ENCODE data around the gene KCNJ16. TPM values are rescaled to one million over a fixed set of nuclear protein-coding genes. Genes with fewer than 3 reads are reported as not detected.

KCNJ16 gene
- total and polyA plus RNA-seq, 2 experiments from 2014 or later = not detected

GRCh38 chr17:70104791-70105523, 29.9 kb downstream of the KCNJ16 start:
- no peak for TF ChIP-seq CTCF (IDR thresholded peaks at IDR 0.05; ENCODE audit: low read depth, low read length)
- Histone ChIP-seq H3K27ac (no peak overlapping the region), H3K36me3 (no peaks in the 10 kb centered on the region), H3K9me3 (ENCODE audit: low read depth) (no peaks in the 10 kb centered on the region), H3K4me1 (ENCODE audit: low read depth) (no peaks in the 10 kb centered on the region), H3K4me3 (no peak overlapping the region), H3K27me3 (no peaks in the 10 kb centered on the region)
- no peak for DNase-seq (ENCODE audit: low read depth in 1 of 2, low spot score in 1 of 2)

DNA sequence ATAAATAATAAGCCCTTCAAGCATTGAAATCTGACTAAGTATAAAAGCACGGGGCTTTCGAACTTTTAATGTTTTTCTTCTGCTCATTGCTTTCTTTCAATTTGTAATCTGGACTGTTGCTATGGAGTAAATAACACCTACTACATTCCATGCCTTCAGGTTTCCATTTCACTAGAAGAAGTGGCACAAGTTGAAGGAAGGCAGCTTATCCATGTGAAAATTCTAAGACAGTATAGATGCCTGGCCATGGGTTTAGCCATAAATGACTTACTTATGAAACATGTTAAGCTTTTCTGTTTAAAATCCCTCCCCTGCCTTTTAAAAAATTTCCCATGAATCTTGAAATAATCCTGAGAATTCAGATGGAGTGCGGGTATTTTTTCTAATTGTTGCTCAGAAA, 30.6 kb downstream of the KCNJ16 start:
- no peak for TF ChIP-seq CTCF (IDR thresholded peaks at IDR 0.05; ENCODE audit: low read depth, low read length)
- no peaks in the 10 kb centered on the region for H3K4me1 ChIP-seq (ENCODE audit: low read depth)
- H3K9me3 ChIP-seq (ENCODE audit: low read depth) = no peaks in the 10 kb centered on the region
- no peak overlapping the region for H3K4me3 ChIP-seq
- no peaks in the 10 kb centered on the region for H3K36me3 ChIP-seq
- H3K27me3 ChIP-seq = no peaks in the 10 kb centered on the region
- no peak overlapping the region for H3K27ac ChIP-seq
- DNase-seq (ENCODE audit: low read depth in 1 of 2, low spot score in 1 of 2) = no peak

GRCh38 chr17:70106551-70106950, 31.5 kb downstream of the KCNJ16 start:
- Histone ChIP-seq H3K36me3 (no peaks in the 10 kb centered on the region), H3K4me3 (no peak overlapping the region), H3K27me3 (no peaks in the 10 kb centered on the region), H3K4me1 (ENCODE audit: low read depth) (no peaks in the 10 kb centered on the region), H3K27ac (no peak overlapping the region), H3K9me3 (ENCODE audit: low read depth) (no peaks in the 10 kb centered on the region)
- no peak for DNase-seq (ENCODE audit: low read depth in 1 of 2, low spot score in 1 of 2)
- TF ChIP-seq CTCF (IDR thresholded peaks at IDR 0.05; ENCODE audit: low read depth, low read length) = no peak

- no peaks in the 10 kb centered on the region for H3K4me1 ChIP-seq (ENCODE audit: low read depth)
- TF ChIP-seq CTCF (IDR thresholded peaks at IDR 0.05; ENCODE audit: low read depth, low read length) = no peak
- no peaks in the 10 kb centered on the region for H3K27me3 ChIP-seq
- no peak overlapping the region for H3K4me3 ChIP-seq
- no peak overlapping the region for H3K27ac ChIP-seq
- no peak for DNase-seq (ENCODE audit: low read depth in 1 of 2, low spot score in 1 of 2)
- no peaks in the 10 kb centered on the region for H3K9me3 ChIP-seq (ENCODE audit: low read depth)
- H3K36me3 ChIP-seq = no peaks in the 10 kb centered on the region
Measured at GRCh38 chr17:70107441-70107840, 32.4 kb downstream of the KCNJ16 start.

- no peaks in the 10 kb centered on the region for H3K27me3 ChIP-seq
- DNase-seq (ENCODE audit: low read depth in 1 of 2, low spot score in 1 of 2) = no peak
- H3K4me1 ChIP-seq (ENCODE audit: low read depth) = no peaks in the 10 kb centered on the region
- no peaks in the 10 kb centered on the region for H3K9me3 ChIP-seq (ENCODE audit: low read depth)
- H3K4me3 ChIP-seq = no peak overlapping the region
- H3K27ac ChIP-seq = no peak overlapping the region
- no peaks in the 10 kb centered on the region for H3K36me3 ChIP-seq
- no peak for TF ChIP-seq CTCF (IDR thresholded peaks at IDR 0.05; ENCODE audit: low read depth, low read length)
Measured at GRCh38 chr17:70107904-70108565, 33.0 kb downstream of the KCNJ16 start.

All from cardiac muscle cell (in vitro differentiated cells and primary cell).